Muscle layer of duodenum (tissue), 2 donors: ENCODE measurements around the gene PKP4.

Experiments used
- H3K27ac ChIP-seq: one replicate; pipeline ENCODE4 v1.7.0; 2013; ENCODE audit warnings: mild to moderate bottlenecking, low read length
- H3K27me3 ChIP-seq: one replicate; pipeline ENCODE4 v1.7.0; 2013; ENCODE audit warnings: low read depth, mild to moderate bottlenecking, control low read depth, low read length
- H3K36me3 ChIP-seq, 2 donors: one replicate each; pipeline ENCODE4 v1.7.0; 2013; ENCODE audit warnings: low read length in 2 of 2, control low read depth in 1 of 2, mild to moderate bottlenecking in 1 of 2; ENCODE audit not compliant: insufficient read depth in 2 of 2, control insufficient read depth in 1 of 2
- H3K4me1 ChIP-seq, 2 donors: one replicate each; pipeline ENCODE4 v1.7.0; 2013; ENCODE audit warnings: low read length in 2 of 2, mild to moderate bottlenecking in 2 of 2, control low read depth in 1 of 2, moderate library complexity in 1 of 2; ENCODE audit not compliant: insufficient read depth in 2 of 2, control insufficient read depth in 1 of 2
- H3K4me3 ChIP-seq, 2 donors: one replicate each; pipeline ENCODE4 v1.7.0; 2013; ENCODE audit warnings: low read length in 2 of 2, low read depth in 1 of 2, mild to moderate bottlenecking in 1 of 2
- H3K9me3 ChIP-seq, 2 donors: one replicate each; pipeline ENCODE4 v1.7.0; 2013; ENCODE audit warnings: low read length in 2 of 2, control low read depth in 1 of 2, mild to moderate bottlenecking in 1 of 2; ENCODE audit not compliant: control insufficient read depth in 1 of 2
- donor health status: healthy.

Gene PKP4

DNA sequence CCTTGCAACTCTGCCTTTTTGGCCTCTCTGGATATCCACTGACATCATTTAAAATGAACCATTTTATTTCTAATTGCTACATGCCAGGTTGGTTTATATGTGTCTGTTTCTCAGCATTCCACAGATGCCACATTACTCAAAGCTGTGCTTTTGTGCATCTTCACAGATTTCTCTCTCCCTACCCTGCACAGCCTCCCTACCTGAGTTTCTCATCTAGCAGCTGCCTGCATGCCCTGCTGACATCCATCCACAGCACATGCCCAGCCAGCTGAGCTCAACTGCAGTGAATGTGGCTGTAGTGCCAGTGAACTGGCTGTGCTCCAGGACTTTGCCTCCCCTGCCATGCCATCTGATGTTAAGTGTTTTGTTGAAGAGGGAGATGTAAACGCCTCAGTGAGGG is 44.5 kb downstream of the PKP4 start:
- Histone ChIP-seq H3K27me3 (no peaks in the 10 kb centered on the region), H3K27ac (no peak overlapping the region), H3K4me3 (no peak overlapping the region), H3K4me1 (peaks cover 11 to 33% of the 10 kb centered on the region in 2 donors), H3K9me3 (no peaks in the 10 kb centered on the region), H3K36me3 (peaks cover 0 to 5% of the 10 kb centered on the region in 2 donors)

DNA sequence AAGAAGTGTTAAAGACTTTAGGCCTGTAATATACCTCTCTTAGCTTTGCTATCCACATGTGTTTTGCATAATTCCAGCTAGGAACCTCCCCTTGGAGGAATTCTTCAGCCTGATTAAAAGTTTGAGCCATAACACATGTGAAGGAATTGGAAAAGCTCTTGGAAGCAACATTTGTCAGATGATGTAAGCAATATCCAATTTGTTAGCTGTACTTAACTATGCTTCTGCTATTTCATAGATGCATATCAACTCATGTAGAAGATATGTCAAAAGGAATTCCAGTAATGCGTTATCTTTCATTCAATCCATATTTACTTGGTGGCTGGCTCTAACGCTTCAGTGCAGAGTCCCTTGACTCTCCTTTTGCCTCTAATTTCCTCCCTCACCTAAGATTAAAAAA is 46.2 kb downstream of the PKP4 start:
- H3K27me3 ChIP-seq = no peaks in the 10 kb centered on the region
- no peak overlapping the region for H3K27ac ChIP-seq
- no peak overlapping the region for H3K4me3 ChIP-seq
- peaks cover 0 to 5% of the 10 kb centered on the region in 2 donors for H3K36me3 ChIP-seq
- peaks cover 6 to 26% of the 10 kb centered on the region in 2 donors for H3K4me1 ChIP-seq
- H3K9me3 ChIP-seq = no peaks in the 10 kb centered on the region

DNA sequence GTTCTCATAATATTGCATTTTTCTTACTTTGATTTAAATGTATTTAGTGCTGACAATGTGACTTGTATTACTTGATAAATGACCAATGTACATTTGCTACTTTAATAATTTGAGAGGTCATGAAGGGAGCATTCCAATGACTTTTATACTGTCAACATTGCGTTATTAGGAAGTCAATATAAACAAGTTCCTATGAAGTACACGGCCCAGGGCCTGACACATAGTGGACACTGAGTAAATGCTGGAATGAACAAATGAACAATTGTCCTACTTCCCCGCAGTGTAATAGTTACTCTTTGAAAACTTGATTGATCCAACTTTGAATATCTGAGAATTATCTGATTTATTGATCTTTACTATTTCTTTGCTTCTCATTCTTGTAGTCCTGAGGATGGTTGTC is 47.3 kb downstream of the PKP4 start:
- H3K27ac ChIP-seq = no peak overlapping the region
- H3K9me3 ChIP-seq = no peaks in the 10 kb centered on the region
- H3K36me3 ChIP-seq = peaks cover 0 to 5% of the 10 kb centered on the region in 2 donors
- H3K4me1 ChIP-seq = peaks cover 6 to 26% of the 10 kb centered on the region in 2 donors
- H3K27me3 ChIP-seq = no peaks in the 10 kb centered on the region
- H3K4me3 ChIP-seq = no peak overlapping the region

DNA sequence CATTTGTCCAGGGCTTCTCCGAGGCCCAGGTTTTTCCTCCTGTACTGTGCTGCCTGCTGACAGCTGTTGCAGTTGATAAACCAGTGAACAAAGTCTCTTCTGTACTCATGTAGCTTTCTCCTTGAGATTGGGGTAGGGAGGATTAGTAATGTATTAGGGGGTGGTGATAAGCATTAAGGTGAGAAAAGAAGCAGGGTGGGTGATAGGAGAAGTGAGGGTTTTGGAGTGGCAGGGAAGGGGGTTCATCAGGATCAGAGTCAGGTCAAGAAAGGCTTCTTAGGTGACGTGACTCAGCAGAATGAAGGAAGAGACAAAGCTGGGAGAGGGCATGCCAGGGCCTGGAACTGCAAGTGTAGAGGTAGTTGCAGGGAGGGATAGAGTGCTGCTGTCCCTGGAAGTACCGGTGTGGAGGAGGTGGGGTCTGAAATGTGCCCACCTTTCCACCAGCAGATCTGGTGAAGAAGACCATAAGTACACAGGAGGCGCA is 48.7 kb downstream of the PKP4 start:
- no peak overlapping the region for H3K27ac ChIP-seq
- no peaks in the 10 kb centered on the region for H3K27me3 ChIP-seq
- peaks cover 0 to 5% of the 10 kb centered on the region in 2 donors for H3K36me3 ChIP-seq
- H3K4me1 ChIP-seq = peaks cover 0 to 16% of the 10 kb centered on the region in 2 donors
- no peaks in the 10 kb centered on the region for H3K9me3 ChIP-seq
- no peak overlapping the region for H3K4me3 ChIP-seq

DNA sequence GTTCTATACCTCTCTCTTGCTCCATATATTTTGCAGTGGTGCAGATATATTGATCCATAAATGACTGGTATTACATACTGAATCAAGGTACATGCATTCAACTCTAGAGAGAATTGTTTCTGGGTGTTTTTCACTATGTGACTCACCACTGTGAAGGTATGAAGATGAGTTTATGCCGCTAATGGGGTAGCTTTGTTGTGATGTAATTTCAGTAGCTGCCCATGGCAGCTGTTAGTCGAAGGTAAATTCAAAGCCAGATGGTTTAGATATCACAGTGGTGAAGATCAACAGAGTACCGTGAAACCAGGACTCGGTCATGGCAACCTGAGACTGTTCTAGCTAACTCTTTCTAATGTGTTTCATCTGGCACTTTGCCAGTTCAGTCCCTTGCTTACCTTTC is 50.4 kb downstream of the PKP4 start:
- Histone ChIP-seq H3K4me3 (no peak overlapping the region), H3K36me3 (no peaks in the 10 kb centered on the region), H3K27ac (no peak overlapping the region)

DNA sequence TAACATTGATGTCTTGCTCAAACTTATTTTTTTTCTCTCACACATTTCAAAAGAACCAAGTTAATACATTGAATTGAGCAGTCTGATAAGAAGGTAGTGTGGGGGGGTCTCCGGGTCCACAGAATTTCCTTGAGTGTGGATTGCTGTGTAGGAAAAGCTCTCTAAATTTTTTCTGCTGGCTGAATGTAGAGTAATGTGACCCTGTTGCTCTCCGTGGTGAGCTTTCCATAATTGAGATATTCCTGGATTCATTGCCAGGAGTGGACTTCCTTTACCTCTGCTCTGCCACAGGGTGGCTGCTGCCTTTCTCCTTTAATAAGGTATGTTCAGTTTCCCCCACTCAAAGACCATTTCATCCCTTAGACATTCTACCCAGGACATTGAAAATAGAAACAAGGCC is 50.9 kb downstream of the PKP4 start:
- Histone ChIP-seq H3K36me3 (no peaks in the 10 kb centered on the region), H3K27me3 (no peaks in the 10 kb centered on the region), H3K27ac (no peak overlapping the region), H3K4me3 (no peak overlapping the region), H3K9me3 (no peaks in the 10 kb centered on the region), H3K4me1 (peaks cover 0 to 6% of the 10 kb centered on the region in 2 donors)

More for the DNA sequence above, 50.4 kb downstream of the PKP4 start:
- Histone ChIP-seq H3K27me3 (no peaks in the 10 kb centered on the region), H3K4me1 (peaks cover 0 to 6% of the 10 kb centered on the region in 2 donors), H3K9me3 (no peaks in the 10 kb centered on the region)

DNA sequence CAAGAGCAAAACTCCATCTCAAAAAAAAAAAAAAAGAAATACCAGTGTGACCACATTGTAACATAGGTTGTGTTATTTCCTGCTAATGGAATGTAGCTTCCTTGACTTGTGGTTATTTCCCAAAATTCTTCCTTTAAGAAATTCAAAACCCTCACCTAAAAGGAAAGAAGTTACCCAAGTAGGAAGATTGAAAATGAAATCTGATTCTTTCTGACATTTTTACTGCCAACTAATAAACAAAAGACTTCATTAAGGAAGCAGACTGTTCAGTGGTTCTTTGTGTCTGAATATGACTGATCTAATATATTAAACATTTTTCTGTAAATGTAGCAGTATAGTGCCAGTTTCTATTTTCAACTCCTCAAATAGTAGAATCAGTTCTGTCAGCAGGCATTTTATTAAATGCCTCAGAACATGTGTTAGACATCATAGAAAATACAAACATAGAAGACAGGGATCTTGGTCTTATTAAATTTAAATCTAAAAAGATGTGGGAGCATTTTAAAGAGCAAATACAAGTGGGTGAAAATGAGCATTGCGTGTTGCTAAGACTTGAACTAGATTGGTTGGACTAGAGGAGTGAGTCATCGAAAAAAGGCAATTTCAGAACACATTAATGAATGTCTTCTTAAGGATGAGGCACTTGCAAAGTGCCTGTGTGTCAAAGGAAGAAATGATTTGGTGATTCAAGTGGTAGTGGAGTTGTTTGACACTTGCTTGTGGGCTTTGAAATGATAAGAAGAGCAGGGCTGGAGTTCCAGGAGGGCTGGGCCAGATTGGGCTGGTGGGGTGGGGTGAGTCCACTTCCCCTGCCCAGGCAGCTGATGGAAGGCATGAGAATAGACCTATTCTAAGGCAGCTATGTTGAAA is 53.4 kb downstream of the PKP4 start:
- no peak overlapping the region for H3K27ac ChIP-seq
- no peaks in the 10 kb centered on the region for H3K27me3 ChIP-seq
- H3K4me1 ChIP-seq = no peaks in the 10 kb centered on the region
- H3K36me3 ChIP-seq = no peaks in the 10 kb centered on the region
- H3K4me3 ChIP-seq = no peak overlapping the region
- no peaks in the 10 kb centered on the region for H3K9me3 ChIP-seq

DNA sequence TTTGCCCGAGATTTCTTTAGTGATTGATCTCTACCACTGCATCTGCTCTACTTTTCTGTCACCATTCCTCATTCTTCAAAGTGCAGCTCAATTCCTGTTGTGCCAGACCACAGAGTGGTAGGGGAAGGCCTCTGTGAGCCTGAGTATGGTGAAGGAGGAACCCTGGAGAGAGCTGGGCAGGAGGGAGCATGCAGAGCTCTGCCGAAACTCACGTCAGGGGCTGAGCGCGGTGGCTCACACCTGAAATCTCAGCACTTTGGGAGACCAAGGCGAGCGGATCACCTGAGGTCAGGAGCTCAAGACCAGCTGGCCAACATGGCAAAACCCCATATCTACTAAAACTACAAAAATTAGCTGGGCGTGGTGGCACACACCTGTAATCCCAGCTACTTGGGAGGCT is 54.1 kb downstream of the PKP4 start:
- H3K4me3 ChIP-seq = no peak overlapping the region
- H3K27me3 ChIP-seq = no peaks in the 10 kb centered on the region
- no peaks in the 10 kb centered on the region for H3K9me3 ChIP-seq
- no peaks in the 10 kb centered on the region for H3K36me3 ChIP-seq
- no peak overlapping the region for H3K27ac ChIP-seq
- H3K4me1 ChIP-seq = no peaks in the 10 kb centered on the region

DNA sequence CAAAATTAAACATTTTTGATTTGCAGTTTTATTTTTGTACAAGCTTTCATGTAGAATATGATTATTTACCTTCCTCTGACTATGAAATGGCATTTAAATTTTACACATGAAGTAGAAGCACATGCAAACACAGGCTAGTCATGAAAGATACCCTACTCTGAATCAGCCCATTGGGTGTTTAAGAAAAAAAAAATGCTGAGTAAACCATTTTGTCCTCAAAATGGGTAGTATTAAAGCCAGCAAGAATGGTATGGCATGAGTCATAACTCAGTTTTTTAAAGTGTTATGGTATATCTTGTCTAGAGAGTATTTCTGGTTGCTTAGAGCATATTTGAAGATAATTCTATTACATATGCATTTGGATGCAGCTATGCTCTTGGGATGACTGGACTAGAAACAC is 55.0 kb downstream of the PKP4 start:
- Histone ChIP-seq H3K27ac (no peak overlapping the region), H3K9me3 (no peaks in the 10 kb centered on the region)

DNA sequence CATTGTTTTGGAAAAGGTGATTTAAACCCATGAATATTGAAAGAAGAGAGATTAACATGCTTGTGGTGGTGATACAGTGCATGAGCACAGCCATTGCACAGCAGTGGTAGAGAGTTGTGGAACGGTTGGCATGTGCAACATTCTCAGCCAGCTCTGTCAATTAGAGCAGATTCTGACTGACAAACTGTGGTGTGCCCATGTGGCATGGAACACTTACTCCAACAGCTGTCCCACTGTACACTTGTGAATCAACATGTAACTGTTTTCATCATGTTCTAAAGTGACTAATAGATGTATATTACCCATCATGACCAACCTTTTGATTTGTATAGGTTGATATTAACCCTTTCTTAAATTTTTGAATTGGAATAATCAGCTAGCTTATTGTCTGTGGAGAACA is 55.6 kb downstream of the PKP4 start:
- H3K4me1 ChIP-seq = no peaks in the 10 kb centered on the region
- no peak overlapping the region for H3K4me3 ChIP-seq
- no peak overlapping the region for H3K27ac ChIP-seq
- no peaks in the 10 kb centered on the region for H3K9me3 ChIP-seq
- no peaks in the 10 kb centered on the region for H3K36me3 ChIP-seq
- no peaks in the 10 kb centered on the region for H3K27me3 ChIP-seq

More for the DNA sequence above, 55.0 kb downstream of the PKP4 start:
- Histone ChIP-seq H3K27me3 (no peaks in the 10 kb centered on the region), H3K4me3 (no peak overlapping the region), H3K36me3 (no peaks in the 10 kb centered on the region), H3K4me1 (no peaks in the 10 kb centered on the region)

DNA sequence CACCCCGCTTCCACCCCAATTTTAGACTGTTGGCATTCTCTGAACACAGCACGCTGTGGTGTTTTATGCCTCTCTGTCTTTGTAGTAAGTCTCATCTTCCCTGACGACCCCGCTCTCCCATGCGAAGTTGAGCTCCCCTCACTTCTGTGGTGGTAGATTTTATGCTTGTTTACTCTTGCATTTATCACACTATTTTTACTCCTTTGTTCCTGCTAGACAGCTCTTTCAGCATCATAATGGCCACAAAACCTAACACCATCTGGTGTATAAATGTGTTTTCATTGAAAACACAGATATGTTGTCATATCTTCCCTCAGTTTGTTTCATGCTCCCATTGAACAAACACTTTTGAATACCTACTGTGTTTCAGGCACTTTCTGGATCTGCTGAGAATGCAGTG is 57.1 kb downstream of the PKP4 start:
- H3K9me3 ChIP-seq = no peaks in the 10 kb centered on the region
- H3K4me3 ChIP-seq = no peak overlapping the region
- no peaks in the 10 kb centered on the region for H3K4me1 ChIP-seq
- no peaks in the 10 kb centered on the region for H3K27me3 ChIP-seq
- no peaks in the 10 kb centered on the region for H3K36me3 ChIP-seq
- no peak overlapping the region for H3K27ac ChIP-seq

DNA sequence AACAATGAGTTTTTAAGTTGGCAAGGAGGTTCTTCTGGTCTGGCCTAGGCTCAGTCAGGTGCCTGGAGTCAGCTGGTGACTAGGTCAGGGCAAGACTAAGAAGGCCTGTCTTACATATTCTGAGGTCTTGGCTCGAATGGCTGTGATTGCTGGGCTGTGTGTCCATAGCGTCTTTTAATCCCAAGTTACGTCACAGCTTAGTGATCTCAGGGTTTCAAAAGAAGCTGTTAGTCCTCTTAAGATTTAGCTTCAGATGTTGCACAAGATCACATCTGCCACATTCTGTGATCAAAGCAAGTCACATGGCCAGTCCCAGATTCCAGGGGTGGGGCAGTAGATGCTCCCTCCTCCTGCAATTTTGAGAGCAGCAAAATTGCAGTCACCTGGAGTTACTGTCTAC is 61.3 kb downstream of the PKP4 start:
- Histone ChIP-seq H3K4me3 (no peak overlapping the region), H3K27ac (no peak overlapping the region), H3K4me1 (no peaks in the 10 kb centered on the region), H3K9me3 (no peaks in the 10 kb centered on the region), H3K27me3 (no peaks in the 10 kb centered on the region), H3K36me3 (no peaks in the 10 kb centered on the region)
